Immature natural killer cell (primary cell): Measurements from ENCODE around the gene DAND5. TPM values are rescaled to one million over a fixed set of nuclear protein-coding genes. Genes with fewer than 3 reads are reported as not detected.
"Not testable (repeated sequence)": the region's sequence is repeated elsewhere in the genome, so short reads cannot be mapped to it uniquely, and the experiment has no call there.

Source experiments
- DNase-seq, 3 donors: peaks; one replicate each; pipeline ENCODE4 v3.0.0; 2022; ENCODE audit warnings: mixed read lengths in 1 of 3
- H3K27ac Mint-ChIP-seq, 6 donors: one replicate each; pipeline ENCODE4 v1.8.0; 2020; ENCODE audit warnings: mixed read lengths in 6 of 6, mild to moderate bottlenecking in 5 of 6, inconsistent platforms in 4 of 6, moderate library complexity in 3 of 6
- H3K27me3 Mint-ChIP-seq, 3 donors: one replicate each; pipeline ENCODE4 v1.8.0; 2020 to 2021; ENCODE audit warnings: low read depth in 3 of 3, mild to moderate bottlenecking in 3 of 3, mixed read lengths in 3 of 3, moderate library complexity in 3 of 3, inconsistent platforms in 1 of 3
- H3K36me3 Mint-ChIP-seq, 3 donors: one replicate each; pipeline ENCODE4 v1.8.0; 2020; ENCODE audit warnings: mixed read lengths in 3 of 3, inconsistent platforms in 2 of 3, mild to moderate bottlenecking in 2 of 3
- H3K4me1 Mint-ChIP-seq, 2 donors: one replicate each; pipeline ENCODE4 v1.8.0; 2020; ENCODE audit warnings: inconsistent platforms in 2 of 2, mild to moderate bottlenecking in 2 of 2, mixed read lengths in 2 of 2, moderate library complexity in 1 of 2
- H3K4me3 Mint-ChIP-seq, 5 donors: one replicate each; pipeline ENCODE4 v1.8.0; 2020; ENCODE audit warnings: mild to moderate bottlenecking in 5 of 5, mixed read lengths in 5 of 5, inconsistent platforms in 3 of 5, moderate library complexity in 3 of 5
- H3K9me3 Mint-ChIP-seq, 6 donors: one replicate each; pipeline ENCODE4 v1.8.0; 2020; ENCODE audit warnings: mild to moderate bottlenecking in 6 of 6, mixed read lengths in 6 of 6, inconsistent platforms in 4 of 6, moderate library complexity in 3 of 6
- polyA plus RNA-seq, 3 donors: library from polyadenylated mRNA; unstranded; fragments of 300-500 nt; fragmentation: Illumina TruSeq; gene quantifications; one replicate each; pipeline ENCODE4 v1.2.3, GENCODE V29; 2021

Gene DAND5
- polyA plus RNA-seq, 3 donors from 2014 or later = not detected

- peaks cover 0 to 9% (median 4%) of the 10 kb centered on the region in 3 donors for H3K27me3 Mint-ChIP-seq
- no peaks in the 10 kb centered on the region for H3K9me3 Mint-ChIP-seq
- H3K4me3 Mint-ChIP-seq = no peak overlapping the region
- no peak for DNase-seq
- H3K27ac Mint-ChIP-seq = no peak overlapping the region
- no peaks in the 10 kb centered on the region for H3K36me3 Mint-ChIP-seq
- H3K4me1 Mint-ChIP-seq = peaks cover 21 to 22% of the 10 kb centered on the region in 2 donors
These were observed 9.9 kb upstream of the DAND5 start for GRCh38 chr19:12959481-12959880.

GRCh38 chr19:12965017-12965811, 4.2 kb upstream of the DAND5 start:
- no peaks in the 10 kb centered on the region for H3K9me3 Mint-ChIP-seq
- no peaks in the 10 kb centered on the region for H3K36me3 Mint-ChIP-seq
- peak overlapping the region in 5 of 6 donors; percentile 63 to 83 (median 80) for H3K27ac Mint-ChIP-seq
- H3K4me1 Mint-ChIP-seq = peaks cover 6 to 11% of the 10 kb centered on the region in 2 donors
- peak; percentile 75 to 79 (median 77) for DNase-seq
- peak overlapping the region; percentile 87 to 96 (median 92) for H3K4me3 Mint-ChIP-seq
- peaks cover 0 to 5% (median 0%) of the 10 kb centered on the region in 3 donors for H3K27me3 Mint-ChIP-seq

GRCh38 chr19:12965812-12966135, 3.6 kb upstream of the DAND5 start:
- Mint-ChIP-seq H3K9me3 (no peaks in the 10 kb centered on the region), H3K27me3 (peaks cover 0 to 4% (median 0%) of the 10 kb centered on the region in 3 donors), H3K4me3 (peak overlapping the region; percentile 40 to 70 (median 65)), H3K4me1 (peaks cover 6 to 11% of the 10 kb centered on the region in 2 donors), H3K36me3 (no peaks in the 10 kb centered on the region), H3K27ac (peak overlapping the region in 2 of 6 donors; percentile 81 to 83)
- DNase-seq = no peak

- Mint-ChIP-seq H3K27ac (no peak overlapping the region), H3K36me3 (no peaks in the 10 kb centered on the region), H3K9me3 (no peaks in the 10 kb centered on the region), H3K4me1 (peaks cover 6 to 11% of the 10 kb centered on the region in 2 donors), H3K27me3 (peaks cover 0 to 2% (median 1%) of the 10 kb centered on the region in 3 donors), H3K4me3 (no peak overlapping the region)
- no peak for DNase-seq
These were observed 1.5 kb upstream of the DAND5 start for GRCh38 chr19:12967907-12968306.

- no peaks in the 10 kb centered on the region for H3K9me3 Mint-ChIP-seq
- H3K27me3 Mint-ChIP-seq = peaks cover 0 to 2% (median 0%) of the 10 kb centered on the region in 3 donors
- DNase-seq = no peak
- no peaks in the 10 kb centered on the region for H3K36me3 Mint-ChIP-seq
- H3K27ac Mint-ChIP-seq = no peak overlapping the region
- peaks cover 2 to 5% of the 10 kb centered on the region in 2 donors for H3K4me1 Mint-ChIP-seq
- H3K4me3 Mint-ChIP-seq = no peak overlapping the region
These were observed 869 bp downstream of the DAND5 start for GRCh38 chr19:12970070-12970820.

GRCh38 chr19:12973236-12973635, 3.9 kb downstream of the DAND5 start:
- Mint-ChIP-seq H3K27me3 (peaks cover 1 to 6% (median 4%) of the 10 kb centered on the region in 3 donors), H3K4me3 (no peak overlapping the region), H3K27ac (no peak overlapping the region), H3K4me1 (no peaks in the 10 kb centered on the region), H3K36me3 (no peaks in the 10 kb centered on the region), H3K9me3 (no peaks in the 10 kb centered on the region)
- DNase-seq = no peak

GRCh38 chr19:12974301-12975220, 5.2 kb downstream of the DAND5 start:
- DNase-seq = no peak
- no peaks in the 10 kb centered on the region for H3K36me3 Mint-ChIP-seq
- no peak overlapping the region for H3K27ac Mint-ChIP-seq
- no peaks in the 10 kb centered on the region for H3K4me1 Mint-ChIP-seq
- no peak overlapping the region for H3K4me3 Mint-ChIP-seq
- H3K9me3 Mint-ChIP-seq = no peaks in the 10 kb centered on the region
- peaks cover 3 to 6% (median 4%) of the 10 kb centered on the region in 3 donors for H3K27me3 Mint-ChIP-seq

- Mint-ChIP-seq H3K4me3 (no peak overlapping the region), H3K4me1 (no peaks in the 10 kb centered on the region), H3K27ac (no peak overlapping the region), H3K9me3 (no peaks in the 10 kb centered on the region), H3K27me3 (peaks cover 3 to 6% (median 4%) of the 10 kb centered on the region in 3 donors), H3K36me3 (no peaks in the 10 kb centered on the region)
- DNase-seq = no peak
These were observed 5.9 kb downstream of the DAND5 start for GRCh38 chr19:12975221-12975741.

GRCh38 chr19:12976109-12976508, 6.7 kb downstream of the DAND5 start:
- not testable (repeated sequence) for H3K27ac Mint-ChIP-seq, H3K4me3 Mint-ChIP-seq, H3K4me1 Mint-ChIP-seq, DNase-seq, H3K36me3 Mint-ChIP-seq, H3K27me3 Mint-ChIP-seq, H3K9me3 Mint-ChIP-seq

- H3K27me3 Mint-ChIP-seq = peaks cover 4 to 8% (median 5%) of the 10 kb centered on the region in 3 donors
- no peak for DNase-seq
- H3K9me3 Mint-ChIP-seq = no peaks in the 10 kb centered on the region
- H3K4me3 Mint-ChIP-seq = no peak overlapping the region
- no peaks in the 10 kb centered on the region for H3K36me3 Mint-ChIP-seq
- H3K27ac Mint-ChIP-seq = no peak overlapping the region
- H3K4me1 Mint-ChIP-seq = no peaks in the 10 kb centered on the region
These were observed 10.6 kb downstream of the DAND5 start for GRCh38 chr19:12979974-12980373.

GRCh38 chr19:12982648-12983047, 13.3 kb downstream of the DAND5 start:
- Mint-ChIP-seq H3K4me3 (no peak overlapping the region), H3K4me1 (peaks cover 0 to 7% of the 10 kb centered on the region in 2 donors), H3K36me3 (no peaks in the 10 kb centered on the region)

GRCh38 chr19:12983091-12983490, 13.7 kb downstream of the DAND5 start:
- Mint-ChIP-seq H3K27me3 (peaks cover 8 to 16% (median 12%) of the 10 kb centered on the region in 3 donors), H3K27ac (no peak overlapping the region), H3K4me1 (peaks cover 0 to 7% of the 10 kb centered on the region in 2 donors), H3K36me3 (no peaks in the 10 kb centered on the region), H3K4me3 (no peak overlapping the region), H3K9me3 (peaks cover 0 to 2% (median 0%) of the 10 kb centered on the region in 6 donors)
- DNase-seq = no peak

More at GRCh38 chr19:12982648-12983047, 13.3 kb downstream of the DAND5 start:
- no peak overlapping the region for H3K27ac Mint-ChIP-seq
- H3K9me3 Mint-ChIP-seq = peaks cover 0 to 2% (median 0%) of the 10 kb centered on the region in 6 donors
- H3K27me3 Mint-ChIP-seq = peaks cover 11 to 20% (median 14%) of the 10 kb centered on the region in 3 donors
- DNase-seq = no peak

GRCh38 chr19:12983542-12984142, 14.3 kb downstream of the DAND5 start:
- H3K4me1 Mint-ChIP-seq = peaks cover 0 to 7% of the 10 kb centered on the region in 2 donors
- H3K36me3 Mint-ChIP-seq = no peaks in the 10 kb centered on the region
- peaks cover 7 to 15% (median 12%) of the 10 kb centered on the region in 3 donors for H3K27me3 Mint-ChIP-seq
- peaks cover 0 to 2% (median 0%) of the 10 kb centered on the region in 6 donors for H3K9me3 Mint-ChIP-seq
- no peak overlapping the region for H3K27ac Mint-ChIP-seq
- no peak overlapping the region for H3K4me3 Mint-ChIP-seq
- DNase-seq = peak; percentile 85 to 87 (median 85)
